HUDEP-2 (cell line): ENCODE results near the gene MEDAG.
"Not testable (repeated sequence)": the region's sequence is repeated elsewhere in the genome, so short reads cannot be mapped to it uniquely, and the experiment has no call there.

Experiments used
- DNase-seq, 76 experiments: peaks; one replicate each; lab custom pipeline; 2025; ENCODE audit not compliant: unreplicated experiment in 76 of 76; lab: John Stamatoyannopoulos, UW

The MEDAG gene

GRCh38 chr13:30906411-30907051 lies 460 bp downstream of the MEDAG start:
- DNase-seq, result no peak

DNA sequence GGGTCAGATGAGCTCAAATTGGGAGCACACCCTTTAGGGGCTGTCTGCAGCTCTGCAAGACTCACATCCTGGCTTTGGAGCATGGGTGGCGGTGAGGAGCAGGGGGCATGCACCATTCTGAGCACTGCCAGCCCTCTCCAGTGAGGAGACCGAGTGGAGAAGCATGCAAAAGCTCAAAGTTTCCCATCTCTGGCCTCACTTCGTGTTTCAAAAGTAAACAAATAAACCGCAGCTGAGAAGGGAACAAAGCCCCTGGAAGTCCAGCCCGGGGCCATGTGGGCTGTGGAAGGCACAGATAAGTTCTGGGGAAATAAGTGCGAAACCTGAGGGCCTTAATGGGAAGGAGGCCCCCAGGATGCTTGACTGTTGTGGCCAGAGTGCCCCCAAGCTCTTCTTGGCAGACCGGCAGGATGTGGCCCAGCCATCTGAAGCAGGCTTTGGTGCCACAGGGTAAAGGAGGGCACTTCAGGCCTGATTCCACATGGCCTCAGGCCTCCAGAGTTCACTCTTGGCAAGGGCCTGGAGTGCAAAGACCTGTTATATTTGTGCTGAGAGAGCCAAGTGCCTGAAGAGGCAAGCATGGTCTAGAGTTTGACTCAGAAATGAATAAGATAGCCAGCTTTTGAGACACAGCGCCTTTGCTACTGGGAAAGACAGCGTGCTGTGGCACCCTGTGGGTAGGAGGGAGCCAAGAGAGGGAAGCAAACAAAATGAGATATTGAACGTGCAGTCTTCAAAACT lies 1.2 kb downstream of the MEDAG start:
- no peak for DNase-seq

- no peak for DNase-seq
Measured at GRCh38 chr13:30908416-30908980, 2.4 kb downstream of the MEDAG start.

- DNase-seq, result no peak
Measured at GRCh38 chr13:30910676-30911075, 4.6 kb downstream of the MEDAG start.

DNA sequence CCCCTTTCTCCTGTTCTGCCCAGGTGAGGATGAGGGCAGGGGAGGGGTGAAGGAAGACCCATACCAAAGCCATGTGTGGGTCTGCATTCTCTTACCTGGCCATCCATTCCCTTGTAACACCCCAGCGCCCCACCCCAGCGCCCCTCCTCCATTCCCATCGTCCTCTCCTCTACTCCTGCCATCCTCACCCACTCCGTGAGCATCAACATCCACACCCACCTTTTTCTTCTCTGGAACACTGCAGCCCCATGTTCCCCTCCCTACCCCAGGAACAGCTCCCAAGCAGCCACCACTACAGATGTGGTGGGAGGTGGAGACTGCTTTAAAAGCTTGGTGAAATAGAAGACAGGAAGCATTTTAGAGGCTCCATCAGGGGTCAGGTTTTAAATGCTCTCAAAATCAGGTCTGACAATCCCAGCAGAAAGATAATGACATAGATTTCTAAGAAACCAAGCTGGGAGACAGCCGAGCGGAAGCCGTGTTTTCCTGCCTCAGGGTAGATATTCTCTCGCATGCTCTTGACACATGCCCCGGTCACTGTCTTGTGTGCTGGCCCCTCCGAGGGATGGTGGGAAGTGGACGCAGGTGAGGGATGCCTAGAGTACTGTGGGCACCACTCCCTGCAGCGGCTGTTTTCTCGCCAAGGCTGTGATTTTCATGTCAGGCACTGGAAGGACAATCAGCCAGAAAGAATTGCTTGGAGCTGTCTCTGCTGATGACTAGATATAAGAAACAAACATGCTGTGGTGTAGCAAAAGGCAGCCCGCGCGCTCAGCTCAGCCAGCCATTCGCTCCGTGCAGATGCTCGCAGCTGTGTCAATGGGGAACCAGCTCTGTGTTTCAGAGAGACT lies 9.8 kb downstream of the MEDAG start:
- no peak for DNase-seq

DNA sequence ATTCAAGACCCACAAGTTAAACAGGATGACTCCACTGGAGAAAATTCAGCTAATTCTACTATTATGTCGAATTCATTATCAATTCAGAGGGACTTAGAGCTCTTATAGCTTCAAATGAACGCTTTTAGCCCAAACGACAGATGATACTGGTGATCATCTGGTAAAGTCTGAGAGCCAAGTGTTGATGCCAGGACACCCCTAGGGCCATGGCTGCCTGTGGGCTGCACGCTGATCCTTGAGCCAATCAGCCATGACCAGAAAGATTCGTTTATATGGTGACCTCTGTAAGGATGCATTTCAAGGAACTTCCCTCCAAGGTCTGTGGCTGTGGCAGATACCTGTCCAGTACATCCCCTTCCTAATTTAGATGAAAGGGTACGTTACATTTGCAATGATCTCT lies 10.9 kb downstream of the MEDAG start:
- no peak for DNase-seq

DNA sequence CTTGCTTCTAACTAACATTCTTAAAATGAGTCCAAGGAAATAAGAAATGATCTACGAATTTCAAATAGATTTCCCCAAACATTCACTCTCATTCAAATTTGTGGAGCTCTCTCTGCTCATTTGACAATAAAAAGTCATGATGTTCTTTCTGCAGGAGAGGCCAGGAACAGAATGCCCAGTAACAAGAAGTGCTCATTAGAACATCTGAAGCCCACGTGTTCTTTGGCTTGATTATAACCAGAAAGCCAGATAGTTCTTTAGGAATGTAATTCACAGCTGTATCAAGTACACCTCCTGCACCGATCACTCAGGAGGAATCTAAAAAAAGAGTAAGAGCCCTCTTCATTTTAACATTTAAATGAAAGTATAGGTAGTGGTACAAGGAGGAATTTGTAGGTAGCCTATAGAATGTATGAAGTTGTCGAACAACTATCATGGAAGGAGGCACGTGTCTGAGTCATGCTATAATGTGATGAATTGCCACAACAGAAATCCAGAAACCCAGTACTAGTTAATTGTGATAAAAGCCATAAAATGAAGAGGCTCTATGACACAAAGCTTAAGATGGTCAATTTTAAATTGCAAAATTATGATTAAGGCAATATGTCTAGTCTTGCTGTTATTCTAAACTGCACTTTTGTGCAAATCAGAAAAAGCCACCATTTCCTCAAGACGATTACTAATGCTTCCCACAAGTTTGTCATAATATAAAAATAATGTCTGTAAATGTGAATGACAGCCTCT lies 12.8 kb downstream of the MEDAG start:
- no peak for DNase-seq

- no peak for DNase-seq
Measured at GRCh38 chr13:30920162-30920909, 14.3 kb downstream of the MEDAG start.

DNA sequence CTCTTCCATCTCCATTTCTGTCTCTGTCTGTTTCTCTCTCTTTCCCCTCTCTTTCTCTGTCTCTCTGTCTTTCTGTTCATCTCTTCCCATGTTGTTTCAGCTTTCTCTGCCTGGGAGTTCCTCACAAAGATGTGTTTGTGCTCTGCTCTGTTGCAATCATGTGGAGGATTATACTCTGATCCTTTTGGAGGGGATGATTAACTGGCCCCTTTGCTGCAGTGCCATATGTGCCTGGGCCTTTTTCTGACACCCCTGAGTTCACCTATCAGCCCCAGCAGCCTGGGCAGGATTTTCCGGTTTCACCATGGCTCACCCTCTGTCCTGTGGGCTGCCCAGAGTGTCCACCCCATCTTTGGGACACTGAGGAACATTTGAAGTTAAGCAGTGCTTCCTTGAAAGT lies 17.3 kb downstream of the MEDAG start:
- no peak for DNase-seq

DNA sequence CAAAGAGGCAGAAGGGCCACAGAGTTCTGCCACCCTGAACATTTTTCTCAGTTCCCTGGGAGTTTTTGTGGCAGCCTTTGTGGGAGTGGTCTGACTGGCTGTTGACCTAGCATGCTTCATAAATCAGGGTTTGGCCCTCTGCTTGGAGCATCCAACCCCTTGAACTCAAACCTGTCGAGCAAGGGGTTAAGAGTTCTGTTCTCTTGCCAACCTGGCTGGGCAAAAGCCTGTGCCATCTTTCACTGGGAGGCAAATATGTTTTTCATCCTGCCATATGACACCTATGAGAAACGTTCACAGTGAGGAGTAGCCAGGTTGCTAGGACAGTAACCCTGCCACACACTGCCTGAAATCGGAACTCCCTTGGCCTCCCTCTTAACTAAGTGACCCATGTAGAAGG lies 18.6 kb downstream of the MEDAG start:
- no peak for DNase-seq

GRCh38 chr13:30925429-30925828 lies 19.4 kb downstream of the MEDAG start:
- DNase-seq, result no peak

GRCh38 chr13:30926781-30927180 lies 20.7 kb downstream of the MEDAG start:
- no peak for DNase-seq

- DNase-seq, result not testable (repeated sequence)
Measured at GRCh38 chr13:30927188-30927587, 21.1 kb downstream of the MEDAG start.

DNA sequence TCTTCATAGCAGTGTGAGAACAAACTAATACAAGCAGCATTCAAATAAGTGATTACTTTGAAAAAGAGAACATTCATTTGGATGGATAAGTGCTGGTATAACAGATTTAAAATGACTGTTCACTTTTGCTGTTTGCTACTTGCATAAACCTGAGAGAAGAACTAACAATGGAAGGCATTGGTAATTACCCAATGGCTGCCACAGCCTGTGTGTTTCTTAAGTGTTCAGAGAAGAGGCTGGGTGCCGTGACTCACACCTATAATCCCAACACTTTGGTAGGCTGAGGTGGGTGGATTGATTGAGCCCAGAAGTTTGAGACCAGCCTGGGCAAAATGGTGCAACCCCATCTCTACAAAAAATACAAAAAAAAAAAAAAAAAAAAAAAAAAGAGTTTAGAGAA lies 21.5 kb downstream of the MEDAG start:
- no peak for DNase-seq

DNA sequence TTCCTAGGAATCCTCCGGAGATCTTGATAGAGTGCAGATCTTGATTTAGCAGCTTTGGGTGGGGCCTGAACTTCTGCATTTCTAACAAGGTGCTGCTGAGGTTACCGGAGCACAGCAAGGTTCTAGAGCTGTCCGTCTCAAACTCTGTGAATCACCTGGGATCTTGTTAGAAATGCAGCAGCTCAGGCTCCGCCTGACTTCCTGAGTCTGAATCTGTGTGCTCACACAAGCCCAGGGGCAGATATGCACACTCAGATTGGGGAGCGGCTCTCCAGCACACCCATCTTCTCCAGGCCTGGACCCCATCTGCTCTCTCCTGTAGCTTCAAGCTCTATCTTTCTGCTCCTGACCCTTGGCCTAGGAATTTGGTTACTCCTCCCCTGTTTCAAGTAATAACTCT lies 22.9 kb downstream of the MEDAG start:
- no peak for DNase-seq

DNA sequence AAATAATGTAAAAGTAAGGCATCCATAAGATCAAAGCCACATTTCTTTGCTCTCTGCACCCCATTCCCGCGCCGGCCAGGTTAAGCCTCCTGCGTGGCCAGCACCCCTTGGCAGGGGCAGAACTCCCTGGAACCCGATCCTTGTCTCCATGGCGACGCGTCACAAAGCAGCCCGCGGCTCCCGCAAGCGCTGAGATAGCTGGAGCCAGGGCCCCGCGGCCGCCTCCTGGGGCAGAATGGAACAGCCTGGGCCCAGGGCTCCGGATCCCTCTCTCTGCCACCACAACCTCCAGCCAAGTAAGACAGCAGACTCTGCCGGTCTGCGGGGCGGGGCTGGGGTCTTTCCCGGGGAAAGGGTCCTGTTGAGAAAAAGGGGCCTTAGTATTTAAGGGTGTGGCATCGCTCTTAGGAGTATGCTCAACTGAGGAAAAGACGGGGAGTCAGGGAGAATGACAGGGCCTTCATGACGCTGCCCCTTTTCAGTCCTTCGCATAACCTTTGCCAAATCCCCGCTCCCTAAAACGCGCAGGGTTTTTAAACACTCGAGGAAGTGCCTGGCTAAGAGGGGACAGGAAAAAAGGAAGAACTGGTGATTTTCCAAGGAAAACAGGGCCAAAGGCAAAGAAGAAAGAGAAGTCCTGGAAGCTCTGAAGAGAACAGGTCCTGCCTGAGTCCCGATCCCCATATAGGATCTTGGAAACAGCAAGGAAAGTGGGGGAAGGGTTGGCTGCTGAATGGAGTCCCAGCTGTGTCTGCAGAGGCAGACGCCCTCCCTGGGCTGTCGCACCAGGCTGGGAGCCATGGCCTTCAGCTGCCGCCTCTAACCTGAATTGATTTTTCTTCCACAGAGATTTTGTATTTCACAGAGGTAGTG lies 26.6 kb downstream of the MEDAG start, which contains the start of gene TEX26:
TSS of gene TEX26 (plus strand) at position 176 of the 873 bp plus-strand sequence. CDS start at position 236, 60 bp downstream.
- no peak for DNase-seq

- DNase-seq, result no peak
Measured at GRCh38 chr13:30933354-30933670, 27.2 kb downstream of the MEDAG start.

DNA sequence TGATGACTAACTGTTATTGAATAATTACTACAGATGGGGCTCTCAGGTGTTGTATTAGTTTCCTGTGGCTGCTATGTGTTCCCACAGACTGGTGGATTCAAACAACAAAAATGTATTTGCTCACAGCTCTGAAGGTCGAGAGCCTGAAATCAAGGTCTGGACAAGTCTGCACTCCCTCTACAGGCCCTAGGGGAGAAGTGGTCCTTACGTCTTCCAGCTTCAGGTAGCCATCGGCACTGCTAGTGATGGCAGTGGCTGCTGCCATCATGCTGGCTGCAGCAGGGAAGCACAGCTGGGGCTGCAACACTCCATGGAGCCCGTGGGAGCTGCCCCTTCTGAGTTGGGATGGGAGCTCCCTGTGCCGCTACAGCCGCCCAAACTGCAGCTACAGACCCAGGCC lies 28.3 kb downstream of the MEDAG start:
- DNase-seq, result no peak

DNA sequence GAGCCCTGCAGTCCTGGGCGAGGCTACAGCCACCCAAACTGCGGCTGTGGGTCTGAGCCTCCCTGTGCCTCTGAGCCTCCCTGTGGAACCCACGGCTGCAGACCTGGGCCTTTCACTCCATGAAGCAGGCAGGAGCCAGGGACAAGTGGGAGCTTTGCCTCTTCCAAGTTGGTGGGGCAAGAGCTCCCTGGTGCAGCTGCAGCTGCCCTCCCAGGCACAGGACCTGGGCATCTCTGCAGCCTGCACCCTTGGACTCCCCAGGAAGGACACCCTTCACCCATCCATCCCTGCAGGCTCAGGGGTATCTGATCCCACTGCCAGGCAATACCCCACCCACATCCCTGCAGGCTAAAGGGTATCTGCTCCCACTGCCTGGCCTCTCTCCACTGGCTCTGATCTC lies 28.7 kb downstream of the MEDAG start:
- no peak for DNase-seq
